ENCODE measurements around the gene RNF11.

The RNF11 gene

GRCh38 chr1:51320967-51321923, 85.2 kb downstream of the RNF11 start (continued):
- no peak for TF ChIP-seq ZNF565 (CRISPR knock-in tag; conservative IDR thresholded peaks at IDR 0.05; ENCODE audit: low read depth)
- no peak for TF ChIP-seq ARNTL (CRISPR knock-in tag; IDR thresholded peaks at IDR 0.05; ENCODE audit: borderline replicate concordance, low read depth)
- TF ChIP-seq BACH2 (CRISPR knock-in tag; IDR thresholded peaks at IDR 0.05; ENCODE audit: borderline replicate concordance) = no peak
- TF ChIP-seq ZNF8 (CRISPR knock-in tag; IDR thresholded peaks at IDR 0.05) = no peak
- no peak for TF ChIP-seq TCF4 (CRISPR knock-in tag; IDR thresholded peaks at IDR 0.05; ENCODE audit: borderline replicate concordance)
- TF ChIP-seq, protein P1, sequence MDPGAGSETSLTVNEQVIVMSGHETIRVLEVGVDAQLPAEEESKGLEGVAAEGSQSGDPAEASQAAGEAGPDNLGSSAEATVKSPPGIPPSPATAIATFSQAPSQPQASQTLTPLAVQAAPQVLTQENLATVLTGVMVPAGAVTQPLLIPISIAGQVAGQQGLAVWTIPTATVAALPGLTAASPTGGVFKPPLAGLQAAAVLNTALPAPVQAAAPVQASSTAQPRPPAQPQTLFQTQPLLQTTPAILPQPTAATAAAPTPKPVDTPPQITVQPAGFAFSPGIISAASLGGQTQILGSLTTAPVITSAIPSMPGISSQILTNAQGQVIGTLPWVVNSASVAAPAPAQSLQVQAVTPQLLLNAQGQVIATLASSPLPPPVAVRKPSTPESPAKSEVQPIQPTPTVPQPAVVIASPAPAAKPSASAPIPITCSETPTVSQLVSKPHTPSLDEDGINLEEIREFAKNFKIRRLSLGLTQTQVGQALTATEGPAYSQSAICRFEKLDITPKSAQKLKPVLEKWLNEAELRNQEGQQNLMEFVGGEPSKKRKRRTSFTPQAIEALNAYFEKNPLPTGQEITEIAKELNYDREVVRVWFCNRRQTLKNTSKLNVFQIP (CRISPR knock-in tag; IDR thresholded peaks at IDR 0.05; ENCODE audit: borderline replicate concordance, low read depth) = no peak

DNA sequence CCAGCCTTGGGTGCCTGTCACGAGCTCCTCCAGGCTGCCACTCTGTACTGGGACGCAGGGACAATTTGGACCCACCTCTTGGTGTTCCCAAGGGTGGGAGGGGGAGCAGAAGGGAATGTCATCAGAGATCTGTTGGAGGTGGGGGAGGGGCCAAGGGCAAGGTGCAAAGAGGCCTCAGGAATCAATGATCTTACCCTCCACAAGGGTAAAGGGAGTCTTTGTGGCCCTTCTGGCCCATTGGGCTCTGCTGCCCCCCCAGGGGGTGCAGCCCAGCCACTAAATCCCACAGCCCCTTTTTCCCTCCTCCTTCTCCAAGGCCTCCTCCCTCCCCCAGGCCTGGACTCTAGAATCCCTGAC, 85.8 kb downstream of the RNF11 start:
- no peak for TF ChIP-seq ARNTL (CRISPR knock-in tag; IDR thresholded peaks at IDR 0.05; ENCODE audit: borderline replicate concordance, low read depth)
- no peak for TF ChIP-seq GLIS3 (CRISPR knock-in tag; IDR thresholded peaks at IDR 0.05)
- TF ChIP-seq OSR1 (CRISPR knock-in tag; IDR thresholded peaks at IDR 0.05) = no peak
- no peak for TF ChIP-seq CSDC2 (CRISPR knock-in tag; IDR thresholded peaks at IDR 0.05)
- no peak for ATAC-seq

DNA sequence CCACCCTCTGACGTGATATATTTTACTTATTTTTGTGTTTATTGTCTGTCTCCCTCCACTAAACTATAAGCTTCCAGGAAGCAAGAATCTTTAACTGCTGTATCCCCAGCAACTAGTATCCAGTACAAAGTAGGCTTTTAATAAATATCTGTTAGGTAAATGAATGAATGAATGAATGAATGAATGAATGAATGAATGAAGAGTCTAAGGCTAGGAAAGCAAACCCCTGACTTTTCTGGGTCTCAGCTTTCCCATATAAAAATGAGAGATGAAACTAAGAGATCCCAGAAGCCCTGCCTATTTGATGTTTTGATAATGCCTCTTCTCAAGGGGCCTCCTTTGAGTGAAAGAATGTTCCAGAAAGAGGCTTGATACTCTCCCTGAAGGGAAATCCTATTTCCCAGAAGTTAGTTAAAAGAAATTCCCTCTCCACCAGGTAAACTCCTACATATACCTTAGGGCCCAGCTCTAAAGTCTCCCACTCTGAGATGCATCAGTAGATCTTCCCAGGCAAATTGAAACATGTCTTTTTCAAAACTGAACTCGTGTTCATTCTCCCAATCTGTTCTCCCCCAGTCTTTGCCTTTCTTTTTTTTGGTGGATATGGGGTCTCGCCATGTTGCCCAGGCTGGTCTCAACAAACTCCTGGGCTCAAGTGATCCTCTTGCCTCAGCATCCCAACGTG, 86.5 kb downstream of the RNF11 start:
- ATAC-seq = no peak
- TF ChIP-seq ZFP3 (CRISPR knock-in tag; IDR thresholded peaks at IDR 0.05) (peak; percentile 66), CSDC2 (CRISPR knock-in tag; IDR thresholded peaks at IDR 0.05) (no peak)

Measured in SK-N-SH treated with all-trans-retinoic acid at 6 μM for 48 hours (cell line).